Thymus (tissue), 11 donors: ENCODE data around the gene SPSB1. TPM values are rescaled to one million over a fixed set of nuclear protein-coding genes. Genes with fewer than 3 reads are reported as not detected.

Experiments used
- DNase-seq, 9 donors: peaks; one replicate each; pipeline ENCODE4 v3.0.0-alpha.2; 2013; ENCODE audit warnings: low spot score in 9 of 9, low read depth in 6 of 9, missing footprints in 1 of 9
- H3K27ac ChIP-seq, 2 donors: one replicate each; pipeline ENCODE4 v1.5.1; 2013; ENCODE audit warnings: control low read depth in 1 of 2, low read depth in 1 of 2, low read length in 1 of 2, mild to moderate bottlenecking in 1 of 2, moderate library complexity in 1 of 2
- H3K27me3 ChIP-seq, 2 donors: one replicate each; pipeline ENCODE4 v1.5.1; 2013; ENCODE audit warnings: low read length in 1 of 2; ENCODE audit not compliant: control insufficient read depth in 2 of 2, insufficient read depth in 1 of 2
- H3K36me3 ChIP-seq, 2 donors: one replicate each; pipeline ENCODE4 v1.5.1; 2013; ENCODE audit warnings: low read length in 1 of 2, mild to moderate bottlenecking in 1 of 2, moderate library complexity in 1 of 2; ENCODE audit not compliant: control insufficient read depth in 2 of 2, insufficient read depth in 2 of 2
- H3K4me1 ChIP-seq, 2 donors: one replicate each; pipeline ENCODE4 v1.5.1; 2013; ENCODE audit warnings: low read length in 2 of 2; ENCODE audit not compliant: control insufficient read depth in 2 of 2, insufficient read depth in 2 of 2
- H3K4me3 ChIP-seq, 2 donors: one replicate each; pipeline ENCODE4 v1.5.1; 2013; ENCODE audit warnings: low read length in 2 of 2, control low read depth in 1 of 2, mild to moderate bottlenecking in 1 of 2
- H3K9me3 ChIP-seq, 2 donors: one replicate each; pipeline ENCODE4 v1.5.1; 2013; ENCODE audit warnings: low read length in 1 of 2, mild to moderate bottlenecking in 1 of 2; ENCODE audit not compliant: control insufficient read depth in 2 of 2, insufficient read depth in 1 of 2
- WGBS: extraction: QIAGEN DNeasy Blood & Tissue Kit; methylation state at CpG from one replicate; pipeline ENCODE4 v1.1.7; 2013; 5-methylcytosine and 5-hydroxymethylcytosine counted together
- polyA plus RNA-seq: library from polyadenylated mRNA; stranded (reverse); fragments of 200-250 nt; gene quantifications from one replicate; pipeline ENCODE4 v1.2.3, GENCODE V29; 2013
- total RNA-seq: library from RNA; stranded (reverse); fragments of 120-200 nt; gene quantifications from one replicate; pipeline ENCODE4 v1.2.4, GENCODE V29; 2013
- donor health status: healthy.

Gene SPSB1
- total and polyA plus RNA-seq, 2 donors, result 12.8 to 12.9 TPM

GRCh38 chr1:9356829-9357466 is 64.3 kb downstream of the SPSB1 start:
- no peak for DNase-seq
- Histone ChIP-seq H3K4me1 (peaks cover 0 to 8% of the 10 kb centered on the region in 2 donors), H3K27ac (no peak overlapping the region), H3K27me3 (no peaks in the 10 kb centered on the region), H3K9me3 (peaks cover 0 to 3% of the 10 kb centered on the region in 2 donors), H3K36me3 (peaks cover 24 to 30% of the 10 kb centered on the region in 2 donors), H3K4me3 (no peak overlapping the region)
- 98% methylated on average over 2 of the region's 2 CpGs for WGBS

- Histone ChIP-seq H3K4me1 (peaks cover 0 to 15% of the 10 kb centered on the region in 2 donors), H3K36me3 (peaks cover 24 to 30% of the 10 kb centered on the region in 2 donors), H3K9me3 (peaks cover 0 to 3% of the 10 kb centered on the region in 2 donors), H3K27me3 (peaks cover 0 to 8% of the 10 kb centered on the region in 2 donors), H3K27ac (no peak overlapping the region), H3K4me3 (no peak overlapping the region)
- WGBS, result 98% methylated on average over 8 of the region's 8 CpGs
- DNase-seq, result no peak
Observed at GRCh38 chr1:9357958-9358357, 65.3 kb downstream of the SPSB1 start.

- Histone ChIP-seq H3K27me3 (peaks cover 0 to 15% of the 10 kb centered on the region in 2 donors), H3K4me3 (no peak overlapping the region), H3K9me3 (peaks cover 0 to 3% of the 10 kb centered on the region in 2 donors), H3K4me1 (peaks cover 0 to 16% of the 10 kb centered on the region in 2 donors), H3K27ac (no peak overlapping the region), H3K36me3 (peaks cover 24 to 30% of the 10 kb centered on the region in 2 donors)
- WGBS, result 97% methylated on average over 20 of the region's 20 CpGs
- DNase-seq, result no peak
Observed at GRCh38 chr1:9360371-9361064, 67.8 kb downstream of the SPSB1 start.

- peaks cover 14 to 20% of the 10 kb centered on the region in 2 donors for H3K36me3 ChIP-seq
- no peak overlapping the region for H3K4me3 ChIP-seq
- 68% methylated on average over 14 of the region's 14 CpGs for WGBS
- peaks cover 0 to 16% of the 10 kb centered on the region in 2 donors for H3K4me1 ChIP-seq
- H3K27ac ChIP-seq, result no peak overlapping the region
- peaks cover 0 to 3% of the 10 kb centered on the region in 2 donors for H3K9me3 ChIP-seq
- peaks cover 0 to 24% of the 10 kb centered on the region in 2 donors for H3K27me3 ChIP-seq
- DNase-seq, result no peak
Observed at GRCh38 chr1:9361630-9362260, 69.1 kb downstream of the SPSB1 start.

GRCh38 chr1:9362488-9362887 is 69.8 kb downstream of the SPSB1 start:
- Histone ChIP-seq H3K27me3 (peaks cover 2 to 29% of the 10 kb centered on the region in 2 donors), H3K27ac (no peak overlapping the region), H3K9me3 (peaks cover 0 to 3% of the 10 kb centered on the region in 2 donors), H3K36me3 (peaks cover 12 to 23% of the 10 kb centered on the region in 2 donors), H3K4me1 (peaks cover 0 to 17% of the 10 kb centered on the region in 2 donors), H3K4me3 (no peak overlapping the region)
- WGBS, result 53% methylated on average over 12 of the region's 12 CpGs
- DNase-seq, result peak in 1 of 9 donors; percentile 26

- DNase-seq, result no peak
- WGBS, result 77% methylated on average over 8 of the region's 8 CpGs
- peaks cover 2 to 33% of the 10 kb centered on the region in 2 donors for H3K27me3 ChIP-seq
- peaks cover 6 to 24% of the 10 kb centered on the region in 2 donors for H3K36me3 ChIP-seq
- no peak overlapping the region for H3K4me3 ChIP-seq
- no peak overlapping the region for H3K27ac ChIP-seq
- H3K9me3 ChIP-seq, result peaks cover 0 to 3% of the 10 kb centered on the region in 2 donors
- H3K4me1 ChIP-seq, result peaks cover 2 to 23% of the 10 kb centered on the region in 2 donors
Observed at GRCh38 chr1:9363061-9363471, 70.4 kb downstream of the SPSB1 start.

GRCh38 chr1:9366298-9366697 is 73.6 kb downstream of the SPSB1 start:
- H3K4me3 ChIP-seq, result no peak overlapping the region
- peaks cover 7 to 41% of the 10 kb centered on the region in 2 donors for H3K4me1 ChIP-seq
- no peaks in the 10 kb centered on the region for H3K9me3 ChIP-seq
- H3K27ac ChIP-seq, result no peak overlapping the region
- WGBS, result 98% methylated on average over 8 of the region's 8 CpGs
- H3K27me3 ChIP-seq, result peaks cover 5 to 48% of the 10 kb centered on the region in 2 donors
- H3K36me3 ChIP-seq, result peaks cover 0 to 17% of the 10 kb centered on the region in 2 donors
- no peak for DNase-seq

GRCh38 chr1:9366943-9367780 is 74.5 kb downstream of the SPSB1 start:
- Histone ChIP-seq H3K4me3 (no peak overlapping the region), H3K4me1 (peaks cover 7 to 42% of the 10 kb centered on the region in 2 donors), H3K36me3 (peaks cover 0 to 14% of the 10 kb centered on the region in 2 donors), H3K27me3 (peaks cover 5 to 53% of the 10 kb centered on the region in 2 donors), H3K9me3 (no peaks in the 10 kb centered on the region), H3K27ac (no peak overlapping the region)
- no peak for DNase-seq
- WGBS, result 97% methylated on average over 34 of the region's 34 CpGs
